Stimulated activated CD8-positive, alpha-beta memory T cell treated with anti-CD3 and anti-CD28 coated beads, Interleukin-4, amount 100 ng/mL, for 24 hours (primary cell): Measurements from ENCODE around the gene TMEM222.
A peak's percentile ranks its signal among the peaks of the same experiment; 100 is the strongest.
"Not testable (repeated sequence)": the region's sequence is repeated elsewhere in the genome, so short reads cannot be mapped to it uniquely, and the experiment has no call there.

ENCODE experiments used
- DNase-seq: peaks from one replicate; pipeline ENCODE4 v3.0.0-alpha.2; 2020; ENCODE audit warnings: low read depth

Gene TMEM222, protein sequence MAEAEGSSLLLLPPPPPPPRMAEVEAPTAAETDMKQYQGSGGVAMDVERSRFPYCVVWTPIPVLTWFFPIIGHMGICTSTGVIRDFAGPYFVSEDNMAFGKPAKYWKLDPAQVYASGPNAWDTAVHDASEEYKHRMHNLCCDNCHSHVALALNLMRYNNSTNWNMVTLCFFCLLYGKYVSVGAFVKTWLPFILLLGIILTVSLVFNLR

DNA sequence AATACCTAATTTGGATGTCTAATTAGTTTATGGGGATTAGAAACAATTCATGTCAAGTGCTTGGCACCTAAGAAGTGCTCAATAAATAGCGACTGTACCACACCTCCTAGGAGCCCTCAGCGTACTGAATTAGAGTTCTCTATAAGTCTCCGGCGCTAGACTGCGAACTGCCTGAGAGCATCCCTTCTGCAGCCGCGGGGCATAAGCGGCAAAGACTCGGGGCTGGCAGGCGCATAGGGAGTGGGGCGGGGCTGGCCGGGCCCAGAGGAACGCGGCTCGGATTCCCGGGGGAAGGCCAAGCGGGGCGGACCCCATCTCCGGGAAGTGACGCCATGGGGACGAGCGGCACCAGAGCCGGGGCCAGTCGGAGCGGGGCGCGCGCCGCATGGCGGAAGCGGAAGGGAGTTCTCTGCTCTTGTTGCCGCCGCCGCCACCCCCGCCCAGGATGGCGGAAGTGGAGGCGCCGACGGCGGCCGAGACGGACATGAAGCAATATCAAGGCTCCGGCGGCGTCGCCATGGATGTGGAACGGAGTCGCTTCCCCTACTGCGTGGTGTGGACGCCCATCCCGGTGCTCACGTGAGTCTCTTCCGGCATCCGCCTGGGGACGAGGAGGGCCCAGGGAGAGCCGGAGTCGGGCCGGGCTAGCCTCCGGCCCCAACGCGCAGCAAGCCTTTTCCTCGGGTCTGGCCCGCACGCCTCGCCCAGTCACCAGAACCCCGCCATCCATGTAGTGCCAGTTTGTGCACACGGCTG lies at the start of gene TMEM222:
Gene TMEM222, plus strand, starts transcription at position 351 of the 756 bp plus-strand sequence. Its CDS starts 35 bp downstream, at position 386.
- peak; percentile 96 for DNase-seq

DNA sequence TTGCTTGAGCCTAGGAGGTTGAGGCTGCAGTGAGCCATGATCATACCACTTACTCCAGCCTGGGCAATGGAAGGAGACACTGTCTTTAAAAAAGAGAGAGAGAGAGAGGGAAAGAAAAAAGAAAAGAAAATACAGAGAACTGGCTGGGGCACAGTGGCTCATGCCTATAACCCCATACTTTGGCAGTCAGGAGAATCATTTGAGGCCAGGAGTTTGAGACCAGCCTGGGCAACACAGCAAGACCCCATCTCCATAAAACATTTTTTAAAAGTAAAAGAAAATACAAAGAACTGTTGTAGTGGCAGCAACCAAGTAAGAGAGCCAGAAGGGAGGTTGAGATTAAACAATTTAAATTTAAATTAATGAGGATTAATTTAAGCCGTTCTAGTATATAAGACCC lies 47.8 kb upstream of the TMEM222 start:
- DNase-seq = no peak

DNA sequence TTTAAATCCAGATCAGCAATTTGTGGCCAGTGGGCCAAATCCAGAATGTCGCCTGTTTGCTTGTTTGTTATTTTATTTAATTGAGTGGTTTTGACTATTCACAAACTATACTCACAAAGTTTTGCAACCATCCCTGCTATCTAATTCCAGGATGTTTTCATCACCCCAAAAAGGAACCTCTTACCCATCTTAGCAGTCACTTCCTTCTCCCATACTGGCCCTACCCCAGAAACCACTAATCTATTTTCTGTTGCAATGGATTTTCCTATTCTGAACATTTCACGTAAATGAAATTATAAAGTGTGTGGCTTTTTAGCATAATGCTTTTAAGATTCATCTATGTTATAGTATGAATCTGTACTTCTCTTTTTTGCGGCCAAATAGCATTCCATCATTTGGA lies 46.3 kb upstream of the TMEM222 start:
- DNase-seq = no peak

DNA sequence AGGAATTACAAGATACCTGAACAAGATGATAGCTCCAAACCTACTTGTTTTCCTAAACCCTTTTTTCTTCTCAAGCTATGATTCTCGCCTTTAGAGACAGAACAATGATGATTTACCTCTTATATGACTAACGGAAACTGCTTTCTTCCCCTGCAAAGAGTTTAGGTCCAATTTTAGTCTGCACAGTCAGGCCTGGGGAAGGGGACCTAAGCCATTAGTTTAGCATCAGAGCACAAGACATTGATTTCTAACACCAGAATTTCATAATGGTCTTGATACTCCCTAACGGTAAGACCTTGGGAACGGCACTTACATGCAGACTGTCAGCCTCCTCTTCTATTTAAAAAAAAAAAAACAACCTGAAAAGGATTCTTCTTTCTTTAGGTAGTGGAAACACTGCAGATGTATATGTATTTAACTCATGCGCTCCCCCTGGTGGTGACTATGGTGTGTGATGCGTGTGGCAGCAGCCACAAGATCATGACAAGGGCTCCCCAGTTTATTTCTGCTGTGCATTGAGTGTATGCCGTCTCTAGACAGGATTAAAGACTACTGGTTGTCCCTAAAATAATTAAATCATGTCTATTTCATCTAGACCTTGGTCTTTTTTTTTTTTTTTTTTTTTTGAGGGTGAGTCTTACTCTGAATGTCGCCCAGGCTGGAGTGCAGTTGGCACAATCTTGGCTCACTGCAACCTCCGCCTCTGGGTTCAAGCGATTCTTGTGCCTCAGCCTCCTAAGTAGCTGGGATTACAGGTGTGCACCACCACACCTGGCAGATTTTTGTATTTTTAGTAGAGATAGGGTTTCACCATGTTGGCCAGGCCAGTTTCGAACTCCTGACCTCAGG lies 37.3 kb upstream of the TMEM222 start:
- peak; percentile 78 for DNase-seq

DNA sequence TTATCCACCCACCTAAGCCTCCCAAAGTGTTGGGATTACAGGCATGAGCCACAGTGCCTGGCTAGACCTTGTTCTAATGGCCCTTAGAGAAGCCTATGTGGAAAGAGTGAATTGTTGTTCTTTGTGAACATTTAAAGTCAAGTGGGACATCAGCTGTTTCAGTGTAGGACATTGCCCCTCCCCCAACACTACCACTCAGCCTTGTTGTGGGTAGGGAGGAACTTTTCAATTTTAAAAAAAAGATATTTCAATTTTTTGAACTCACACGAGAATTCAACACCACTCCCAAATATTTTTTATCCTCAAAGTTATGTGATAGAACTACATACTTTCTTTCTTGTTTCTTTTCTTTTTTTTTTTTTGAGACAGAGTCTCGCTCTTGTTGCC lies 36.7 kb upstream of the TMEM222 start:
- DNase-seq = no peak

DNA sequence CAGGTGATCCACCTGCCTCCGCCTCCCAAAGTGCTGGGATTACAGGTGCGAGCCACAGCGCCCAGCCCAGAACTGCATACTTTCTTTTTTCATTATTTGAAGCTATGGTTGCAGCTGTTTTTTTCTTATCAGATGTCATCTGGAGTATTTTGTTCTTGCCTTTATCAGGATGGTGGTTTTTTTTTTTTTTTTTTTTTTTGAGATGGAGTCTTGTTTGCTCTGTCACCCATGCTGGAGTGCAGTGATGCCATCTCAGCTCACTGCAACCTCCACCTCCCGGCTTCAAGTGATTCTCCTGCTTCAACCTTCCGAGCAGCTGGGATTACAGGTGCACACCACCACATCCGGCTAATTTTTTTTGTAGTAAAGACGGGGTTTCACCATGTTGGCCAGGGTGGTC lies 36.1 kb upstream of the TMEM222 start:
- not testable (repeated sequence) for DNase-seq

DNA sequence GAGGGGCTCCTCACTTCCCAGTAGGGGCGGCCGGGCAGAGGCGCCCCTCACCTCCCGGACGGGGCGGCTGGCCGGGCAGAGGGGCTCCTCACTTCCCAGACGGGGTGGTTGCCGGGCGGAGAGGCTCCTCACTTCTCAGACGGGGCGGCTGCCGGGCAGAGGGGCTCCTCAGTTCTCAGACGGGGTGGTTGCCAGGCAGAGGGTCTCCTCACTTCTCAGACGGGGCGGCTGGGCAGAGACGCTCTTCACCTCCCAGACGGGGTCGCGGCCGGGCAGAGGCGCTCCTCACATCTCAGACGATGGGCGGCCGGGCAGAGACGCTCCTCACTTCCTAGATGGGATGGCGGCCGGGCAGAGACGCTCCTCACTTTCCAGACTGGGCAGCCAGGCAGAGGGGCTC lies 32.8 kb upstream of the TMEM222 start:
- DNase-seq = not testable (repeated sequence)

DNA sequence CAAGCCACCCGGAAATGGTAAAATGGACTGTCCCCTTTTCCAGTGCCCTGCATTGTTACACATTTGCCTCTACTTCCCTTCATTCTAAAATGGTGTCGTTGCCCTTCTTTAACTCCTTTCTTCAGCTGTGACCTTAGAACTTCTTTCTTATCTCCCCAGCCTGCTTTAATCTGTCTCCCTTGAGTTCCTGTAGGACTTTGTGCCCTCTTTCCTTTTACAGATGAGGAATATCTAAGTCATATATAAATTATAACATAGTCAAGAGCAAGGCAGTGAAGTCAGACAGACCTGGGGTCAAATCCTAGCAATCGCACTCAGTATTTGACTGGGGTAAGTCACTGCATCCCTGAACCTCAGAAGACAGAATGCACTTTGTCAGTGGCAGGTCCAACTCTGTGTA lies 31.4 kb upstream of the TMEM222 start:
- DNase-seq = no peak

DNA sequence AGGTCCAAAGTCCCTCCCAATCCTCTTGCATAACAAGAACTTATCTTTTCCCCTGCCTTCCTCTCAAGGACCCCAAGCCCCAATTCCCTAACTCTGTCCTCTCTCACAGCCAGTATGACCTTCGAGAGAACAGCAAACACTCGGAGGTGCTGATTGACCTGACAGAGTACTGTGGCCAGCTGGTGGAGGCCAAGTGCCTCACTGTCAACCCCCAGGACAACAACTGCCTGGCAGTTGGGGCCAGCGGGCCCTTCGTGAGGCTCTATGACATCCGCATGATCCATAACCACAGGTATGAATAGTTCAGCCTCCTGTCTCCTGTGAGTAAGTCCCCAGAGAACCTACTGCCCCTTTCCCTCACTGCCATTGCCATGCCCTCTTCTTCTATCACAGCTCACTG lies 29.9 kb upstream of the TMEM222 start:
- DNase-seq = no peak

DNA sequence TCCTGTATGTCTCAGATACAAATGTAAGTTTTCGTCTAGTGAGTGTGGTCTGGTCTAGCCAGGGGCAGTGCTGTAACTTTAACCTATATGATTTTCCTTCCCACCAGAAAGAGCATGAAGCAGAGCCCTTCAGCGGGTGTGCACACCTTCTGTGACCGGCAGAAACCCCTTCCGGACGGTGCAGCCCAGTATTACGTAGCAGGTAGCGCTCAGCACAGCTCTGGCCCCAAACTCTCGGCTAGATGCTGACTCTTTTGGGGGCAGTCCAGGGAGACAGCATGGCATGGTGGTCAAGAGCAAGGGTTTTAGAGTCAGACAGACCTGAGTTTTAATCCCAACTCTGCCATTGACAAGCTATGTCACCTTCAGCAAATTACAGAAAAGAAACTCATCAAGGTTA lies 28.0 kb upstream of the TMEM222 start:
- DNase-seq = no peak

DNA sequence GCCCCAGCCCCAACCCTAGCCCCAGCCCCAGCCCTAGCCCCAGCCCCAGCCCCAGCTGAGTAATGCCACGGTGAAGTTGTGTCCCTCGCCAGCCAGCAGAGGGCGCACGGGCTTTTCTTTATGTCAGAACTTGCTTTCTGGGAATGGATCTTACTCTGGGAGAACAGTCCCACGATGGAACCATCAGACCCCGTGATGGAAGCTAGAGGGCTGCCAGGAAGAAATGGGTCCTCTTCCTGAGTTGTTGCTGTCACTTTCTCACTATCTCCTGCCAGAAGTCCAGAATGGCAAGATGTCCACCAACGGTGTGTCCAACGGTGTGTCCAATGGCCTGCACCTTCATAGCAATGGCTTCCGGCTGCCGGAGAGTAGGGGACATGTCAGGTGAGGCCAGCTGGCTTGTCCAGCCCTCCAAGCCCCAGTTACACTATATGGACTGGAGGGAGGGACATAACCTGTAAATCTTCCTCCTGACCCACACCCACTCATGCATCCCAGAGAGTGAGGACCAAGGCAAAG lies 25.1 kb upstream of the TMEM222 start:
- DNase-seq = peak; percentile 54

DNA sequence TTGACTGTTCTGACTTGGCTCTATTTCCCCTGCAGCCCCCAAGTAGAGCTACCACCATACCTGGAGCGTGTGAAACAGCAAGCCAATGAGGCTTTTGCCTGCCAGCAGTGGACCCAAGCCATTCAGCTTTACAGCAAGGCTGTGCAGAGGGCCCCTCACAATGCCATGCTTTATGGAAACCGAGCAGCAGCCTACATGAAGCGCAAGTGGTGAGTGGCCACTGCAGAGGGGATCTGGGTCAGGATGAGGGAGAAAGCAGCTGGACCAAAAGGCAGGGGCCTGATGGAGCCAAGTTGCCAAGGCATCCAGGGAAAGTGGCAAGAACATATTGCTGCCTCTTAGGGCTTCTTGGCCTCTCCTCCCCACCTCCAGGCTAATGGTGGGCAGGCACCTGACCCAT lies 24.1 kb upstream of the TMEM222 start:
- no peak for DNase-seq

DNA sequence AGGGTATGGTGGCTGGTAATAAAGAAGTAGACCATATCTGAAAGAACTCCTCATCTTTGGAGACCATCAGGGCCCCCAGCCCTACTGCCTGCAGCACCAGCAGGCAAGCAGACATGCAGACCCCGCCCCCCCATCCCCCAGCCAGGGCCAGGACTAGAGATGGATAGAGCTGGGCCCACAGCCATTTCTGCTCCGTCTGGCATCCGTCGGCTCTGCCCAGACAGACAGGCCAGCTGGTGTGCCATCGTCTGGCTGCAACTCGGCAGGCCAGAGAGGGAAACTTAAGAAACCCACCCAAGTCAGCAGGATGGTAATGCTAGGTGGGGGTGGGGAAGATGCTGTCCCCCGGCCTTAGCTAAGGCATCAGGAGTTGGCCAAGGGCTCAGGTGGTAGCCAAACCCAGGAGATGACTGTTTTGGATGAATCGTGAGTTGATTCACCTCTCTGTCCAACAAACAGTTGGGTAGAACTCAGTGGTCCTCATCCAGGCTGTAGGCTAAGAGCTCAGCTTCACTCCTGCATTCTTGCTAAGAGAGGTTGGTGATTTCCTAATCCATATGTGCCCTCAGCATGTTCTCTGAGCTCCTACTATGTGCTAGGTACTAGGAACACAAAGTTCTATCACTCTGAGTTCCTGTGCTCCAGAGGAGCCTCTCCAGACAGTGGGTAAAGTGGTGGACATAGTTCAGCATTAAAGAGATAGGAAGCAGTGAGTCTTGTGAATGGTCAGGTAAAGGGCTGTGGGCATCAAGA lies 23.2 kb upstream of the TMEM222 start:
- DNase-seq = no peak

DNA sequence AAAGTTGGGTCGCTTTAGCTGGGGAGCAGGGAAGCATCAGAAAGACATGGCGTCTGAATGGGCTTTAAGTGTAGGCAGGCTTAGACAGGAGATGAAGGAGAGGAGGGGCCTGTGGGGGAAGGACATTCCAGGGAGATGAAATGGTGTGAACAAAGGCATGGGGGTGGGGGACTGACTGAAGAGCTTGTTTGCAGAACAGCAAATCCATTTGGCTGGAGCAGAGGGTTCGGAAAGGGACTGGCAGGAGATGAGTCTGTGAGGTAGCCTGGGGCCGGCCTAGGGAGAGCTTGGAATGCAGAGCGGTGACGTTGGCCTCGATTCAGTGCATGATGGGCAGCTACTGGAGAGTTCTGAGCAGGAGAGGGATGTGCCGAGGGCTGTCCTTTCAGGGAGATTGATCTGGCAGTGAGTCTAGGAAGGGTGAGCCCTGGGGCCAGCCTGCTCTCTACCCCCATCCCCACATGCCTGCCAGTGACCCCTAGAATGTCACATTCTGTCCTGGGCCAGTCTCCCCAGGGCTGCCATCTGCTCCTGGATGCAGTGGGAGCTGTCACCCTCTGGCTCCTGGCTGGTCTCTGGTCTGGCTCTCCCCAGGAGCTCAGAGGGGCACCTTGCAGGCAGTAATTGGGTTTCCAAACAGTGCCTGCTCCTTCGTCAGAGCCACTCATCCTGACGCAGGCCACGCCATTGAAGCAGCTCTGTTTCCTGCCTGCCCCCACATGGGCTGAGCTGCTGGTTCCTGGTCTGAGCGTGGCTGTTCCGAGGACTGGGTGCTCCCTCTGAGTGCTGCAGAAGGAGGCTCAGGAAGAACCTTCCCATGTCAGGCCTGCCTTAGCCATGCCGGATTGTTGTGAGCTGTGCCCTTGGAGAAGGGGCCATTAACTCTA lies 22.3 kb upstream of the TMEM222 start:
- DNase-seq = no peak

DNA sequence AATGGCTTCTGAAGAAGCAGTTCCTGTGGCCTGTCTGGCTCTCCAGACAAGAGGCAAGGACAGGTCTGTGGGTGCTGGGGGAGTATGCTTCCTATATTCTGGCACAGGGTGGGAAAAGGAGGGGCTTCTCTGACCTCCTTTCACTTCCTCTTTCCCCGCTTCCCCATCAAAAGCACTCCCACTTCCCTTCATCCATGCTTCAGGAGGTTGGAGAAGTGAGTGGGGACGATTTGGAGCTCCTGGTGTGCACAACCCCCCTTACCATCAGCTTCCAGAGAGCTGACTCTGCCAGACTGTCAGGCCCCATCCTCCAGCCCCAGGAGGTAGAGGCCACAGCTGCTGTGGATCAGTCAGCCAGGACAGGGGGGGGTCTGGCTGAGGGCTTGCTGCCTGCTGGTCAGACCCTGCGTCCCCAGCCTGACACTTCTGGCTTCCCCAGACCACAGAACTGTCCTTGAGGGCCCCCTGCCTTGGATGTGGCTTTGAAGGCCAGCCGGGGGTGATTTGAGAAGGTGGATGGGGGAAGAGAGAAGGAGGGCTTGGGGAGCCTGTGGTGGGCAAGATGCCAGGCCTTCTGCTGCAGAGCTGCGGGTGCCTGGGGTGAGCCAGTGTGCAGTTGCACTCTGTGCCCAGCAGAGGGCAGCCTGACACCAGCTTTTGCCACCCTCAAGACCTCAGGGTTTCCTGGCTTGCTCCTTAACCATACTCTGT lies 21.5 kb upstream of the TMEM222 start:
- peak; percentile 49 for DNase-seq

DNA sequence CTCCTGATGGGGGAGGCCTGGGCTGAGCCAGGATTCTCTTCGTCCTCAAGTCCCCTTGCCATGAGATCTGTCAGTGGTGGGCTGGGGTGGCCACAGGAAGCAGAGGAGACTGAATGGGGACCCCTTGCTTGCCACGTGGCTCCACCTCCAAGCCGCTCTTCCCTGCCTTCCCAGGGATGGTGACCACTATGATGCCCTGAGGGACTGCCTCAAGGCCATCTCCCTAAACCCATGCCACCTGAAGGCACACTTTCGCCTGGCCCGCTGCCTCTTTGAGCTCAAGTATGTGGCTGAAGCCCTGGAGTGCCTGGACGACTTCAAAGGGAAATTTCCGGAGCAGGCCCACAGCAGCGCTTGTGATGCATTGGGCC lies 20.9 kb upstream of the TMEM222 start:
- no peak for DNase-seq

DNA sequence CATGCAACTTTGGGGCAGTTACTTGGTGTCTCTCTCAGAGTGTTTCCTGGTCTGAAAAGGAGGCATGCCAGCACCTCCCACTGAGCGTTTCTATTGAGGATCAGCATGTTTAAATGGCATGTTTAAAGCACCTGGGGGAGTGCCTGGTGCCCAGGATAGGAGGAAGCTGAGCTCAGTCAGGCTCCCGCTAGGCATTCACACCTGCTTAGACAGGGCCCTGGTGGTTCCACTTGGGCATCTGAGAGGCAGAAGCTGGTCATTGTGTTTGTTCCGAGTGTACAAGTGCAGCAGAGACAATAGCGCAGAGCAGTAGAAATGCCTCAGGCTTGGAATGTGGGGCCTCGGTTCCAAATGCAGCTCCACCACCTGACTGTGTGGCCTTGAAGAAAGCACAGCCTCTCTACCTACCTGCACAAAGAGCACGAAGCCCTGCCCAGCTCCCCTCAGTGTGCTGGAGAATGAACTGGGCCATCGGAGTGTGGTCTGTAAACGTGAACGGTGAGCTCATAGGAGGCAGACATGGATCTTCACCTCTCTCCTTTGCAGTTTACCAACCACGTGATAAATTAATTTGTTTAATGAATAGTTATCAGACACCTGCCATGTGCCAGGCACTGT lies 20.3 kb upstream of the TMEM222 start:
- no peak for DNase-seq

DNA sequence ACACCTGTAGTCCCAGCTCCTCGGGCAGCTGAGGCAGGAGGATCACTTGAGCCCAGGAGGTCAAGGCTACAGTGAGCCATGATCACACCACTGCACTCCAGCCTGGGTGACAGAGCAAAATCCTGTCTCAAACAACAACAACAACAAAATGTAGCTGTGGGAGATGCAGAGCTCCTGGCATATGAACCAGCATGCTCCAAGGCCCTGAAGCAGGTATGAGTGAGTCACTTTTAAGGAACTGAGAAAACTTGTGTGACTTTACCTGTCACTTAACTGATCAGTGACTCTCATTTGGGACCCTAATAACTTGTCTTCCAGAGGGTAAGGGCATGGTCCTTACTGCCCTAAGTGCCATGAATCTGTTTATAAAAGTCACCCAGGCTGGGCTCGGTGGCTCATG lies 19.4 kb upstream of the TMEM222 start:
- DNase-seq = no peak

DNA sequence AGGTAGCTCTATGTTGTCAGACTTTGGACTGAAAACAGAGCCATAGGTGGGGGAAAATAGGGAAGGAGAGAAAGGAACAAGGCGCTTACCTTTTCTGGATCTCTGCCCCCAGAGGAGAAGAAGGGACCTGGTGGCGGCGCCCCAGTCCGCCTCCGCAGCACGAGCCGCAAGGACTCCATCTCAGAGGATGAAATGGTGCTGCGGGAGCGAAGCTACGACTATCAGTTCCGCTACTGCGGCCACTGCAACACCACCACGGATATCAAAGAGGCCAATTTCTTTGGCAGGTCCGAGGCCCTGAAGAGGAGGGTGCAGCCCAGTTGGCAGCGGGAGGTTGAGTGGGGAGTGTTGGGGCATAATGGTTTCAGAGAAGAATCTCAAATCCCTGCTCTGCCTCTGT lies 18.5 kb upstream of the TMEM222 start:
- no peak for DNase-seq

DNA sequence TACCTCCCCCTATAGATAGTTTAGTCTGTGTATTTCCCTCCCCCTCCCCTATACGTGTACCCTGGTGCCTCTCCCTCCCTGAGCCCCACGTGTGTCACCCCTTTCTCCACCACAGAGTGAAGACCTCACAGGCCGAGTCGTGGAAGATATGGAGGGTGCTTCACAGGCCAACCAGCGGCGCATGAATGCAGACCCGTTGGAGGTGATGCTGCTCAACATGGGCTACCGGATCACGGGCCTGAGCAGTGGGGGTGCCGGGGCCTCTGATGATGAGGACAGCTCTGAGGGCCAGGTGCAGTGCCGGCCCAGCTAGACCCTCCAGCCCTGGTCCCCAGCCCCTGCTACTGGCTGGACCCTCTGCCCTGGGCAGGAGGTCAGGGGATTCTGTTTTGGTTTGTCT lies 15.9 kb upstream of the TMEM222 start:
- no peak for DNase-seq
